Activated CD4-positive, alpha-beta T cell treated with anti-CD3 and anti-CD28 coated beads for 48 hours (primary cell): Measurements from ENCODE around the gene BAG1.

Experiments used
- DNase-seq: peaks from one replicate; pipeline ENCODE4 v3.0.0-alpha.2; 2020

The BAG1 gene

GRCh38 chr9:33239921-33240320 lies 24.6 kb downstream of the BAG1 start, which contains the start of gene SPINK4:
Gene SPINK4 (plus strand): TSS chr9:33240167. CDS start chr9:33240209, 42 bp downstream.
- no peak for DNase-seq

- no peak for DNase-seq
Measured at GRCh38 chr9:33236571-33236970, 27.9 kb downstream of the BAG1 start.

GRCh38 chr9:33234511-33235467 lies 29.7 kb downstream of the BAG1 start:
- no peak for DNase-seq

- DNase-seq = peak; percentile 30
Measured at GRCh38 chr9:33233626-33234342, 30.7 kb downstream of the BAG1 start.

- no peak for DNase-seq
Measured at GRCh38 chr9:33232815-33233214, 31.7 kb downstream of the BAG1 start.

GRCh38 chr9:33231623-33231942 lies 32.9 kb downstream of the BAG1 start:
- no peak for DNase-seq

- DNase-seq = no peak
Measured at GRCh38 chr9:33230756-33231622, 33.5 kb downstream of the BAG1 start.

GRCh38 chr9:33229359-33230114 lies 35.0 kb downstream of the BAG1 start:
- no peak for DNase-seq

- DNase-seq = no peak
Measured at GRCh38 chr9:33228606-33229005, 35.9 kb downstream of the BAG1 start.

GRCh38 chr9:33227741-33228140 lies 36.8 kb downstream of the BAG1 start:
- DNase-seq = no peak

- DNase-seq = no peak
Measured at GRCh38 chr9:33227008-33227398, 37.5 kb downstream of the BAG1 start.

GRCh38 chr9:33225319-33226147 lies 39.0 kb downstream of the BAG1 start:
- peak; percentile 80 for DNase-seq

- DNase-seq = no peak
Measured at GRCh38 chr9:33223696-33224095, 40.8 kb downstream of the BAG1 start.

- DNase-seq = no peak
Measured at GRCh38 chr9:33222031-33222430, 42.5 kb downstream of the BAG1 start.

GRCh38 chr9:33221568-33221884 lies 43.0 kb downstream of the BAG1 start:
- no peak for DNase-seq

- DNase-seq = no peak
Measured at GRCh38 chr9:33220681-33221567, 43.6 kb downstream of the BAG1 start.

GRCh38 chr9:33211695-33212393 lies 52.7 kb downstream of the BAG1 start:
- DNase-seq = no peak

GRCh38 chr9:33210006-33210715 lies 54.3 kb downstream of the BAG1 start:
- no peak for DNase-seq

- DNase-seq = no peak
Measured at GRCh38 chr9:33209394-33209793, 55.1 kb downstream of the BAG1 start.
